Stimulated activated CD4-positive, alpha-beta T cell treated with anti-CD3 and anti-CD28 coated beads, TNF-alpha, amount 100 ng/mL, for 4 hours (primary cell): ENCODE measurements around the gene PAK5.
A peak's percentile ranks its signal among the peaks of the same experiment; 100 is the strongest.

Experiments
- DNase-seq, 3 experiments: peaks; one replicate each; pipeline ENCODE4 v3.0.0-alpha.2; 2020; ENCODE audit warnings: low read depth in 3 of 3

Gene PAK5

GRCh38 chr20:9616833-9617461, 221.9 kb downstream of the PAK5 start:
- DNase-seq, result peak in 2 of 3 experiments; percentile 6 to 7

DNA sequence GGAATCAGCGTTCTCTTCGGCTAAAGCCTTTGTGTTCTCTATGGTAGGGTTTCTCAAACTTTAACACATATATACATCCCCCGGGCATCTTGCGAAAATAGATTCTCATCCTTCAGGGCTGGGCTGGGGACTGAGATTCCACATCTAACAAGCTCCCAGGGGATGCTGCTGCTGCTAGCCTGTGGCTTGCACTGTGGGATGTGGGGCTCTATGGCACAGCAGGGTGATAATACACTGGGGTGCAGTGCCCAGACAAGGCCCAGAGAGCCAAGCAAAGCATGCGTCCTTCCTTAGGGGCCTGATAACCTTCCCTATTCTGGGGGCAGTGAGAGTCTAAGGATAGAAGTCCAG, 222.4 kb downstream of the PAK5 start:
- DNase-seq, result no peak

DNA sequence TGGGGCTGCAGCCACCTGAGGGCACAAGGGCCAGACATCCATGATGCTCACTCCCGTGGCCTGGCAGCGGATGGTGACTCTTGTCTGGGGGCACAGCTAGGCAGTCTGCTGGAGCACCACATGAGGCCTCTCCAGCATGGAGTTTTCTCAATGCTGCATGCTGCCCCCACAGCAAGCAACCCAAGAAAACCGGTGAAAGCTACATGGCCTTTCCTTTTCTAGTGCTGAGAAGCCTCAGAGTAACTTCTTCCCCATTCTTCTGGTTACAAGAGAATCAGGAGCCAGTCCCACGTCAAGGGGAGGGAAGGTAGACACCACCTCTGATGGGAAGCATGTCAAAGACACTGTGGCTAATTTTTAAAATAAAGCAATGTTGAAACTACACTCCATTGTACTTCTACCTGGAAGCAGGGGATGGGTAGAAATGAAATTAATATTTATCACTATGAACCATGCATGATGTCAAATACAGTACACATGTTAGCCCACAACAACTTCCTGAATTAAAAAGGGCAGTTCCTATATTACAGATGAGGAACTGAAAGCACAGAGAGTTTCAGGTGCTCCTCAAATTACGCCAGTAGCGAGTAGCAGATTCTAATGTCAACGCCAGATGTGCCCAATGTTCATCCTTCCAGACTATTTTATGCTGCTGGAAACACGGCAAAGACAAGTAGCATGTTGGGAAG, 223.0 kb downstream of the PAK5 start:
- DNase-seq, result no peak

GRCh38 chr20:9615118-9615517, 223.8 kb downstream of the PAK5 start:
- DNase-seq, result no peak

DNA sequence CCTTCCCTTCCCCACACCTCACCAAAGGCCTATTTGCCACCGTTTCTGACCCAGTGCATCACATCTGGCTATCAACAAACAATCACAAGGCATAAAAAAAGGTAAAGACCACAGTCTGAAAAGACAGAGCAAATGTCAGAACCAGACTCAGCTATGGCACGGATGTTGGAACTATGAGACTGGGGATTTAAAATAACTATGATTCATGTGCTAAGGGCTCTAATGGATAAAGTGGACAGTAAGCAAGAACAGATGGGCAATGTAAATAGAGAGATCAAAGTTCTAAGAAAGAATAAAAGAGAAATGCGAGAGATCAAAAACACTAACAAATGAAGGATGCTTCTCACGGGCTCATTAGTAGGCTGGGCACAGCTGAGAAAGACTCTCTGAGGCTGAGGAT, 225.0 kb downstream of the PAK5 start:
- no peak for DNase-seq

DNA sequence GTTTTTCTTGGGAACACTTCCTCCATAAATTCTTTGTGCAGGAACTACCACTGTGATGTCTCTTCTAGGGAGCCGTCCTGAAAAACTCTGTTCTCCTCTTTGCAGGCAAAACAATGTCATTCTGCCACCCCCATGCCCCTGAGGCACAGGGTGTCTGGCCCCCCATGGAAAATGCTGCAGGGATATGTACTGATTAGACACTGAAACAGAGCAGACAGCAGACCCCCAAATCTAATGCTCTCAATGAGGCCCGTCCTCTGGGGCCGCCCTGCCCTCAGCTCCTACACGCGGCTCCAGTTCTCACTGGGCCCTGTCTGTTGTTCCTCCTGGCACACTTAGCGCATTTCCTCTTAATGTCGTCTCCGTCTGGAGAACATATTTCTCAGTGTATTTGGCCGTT, 227.0 kb downstream of the PAK5 start:
- DNase-seq, result no peak

DNA sequence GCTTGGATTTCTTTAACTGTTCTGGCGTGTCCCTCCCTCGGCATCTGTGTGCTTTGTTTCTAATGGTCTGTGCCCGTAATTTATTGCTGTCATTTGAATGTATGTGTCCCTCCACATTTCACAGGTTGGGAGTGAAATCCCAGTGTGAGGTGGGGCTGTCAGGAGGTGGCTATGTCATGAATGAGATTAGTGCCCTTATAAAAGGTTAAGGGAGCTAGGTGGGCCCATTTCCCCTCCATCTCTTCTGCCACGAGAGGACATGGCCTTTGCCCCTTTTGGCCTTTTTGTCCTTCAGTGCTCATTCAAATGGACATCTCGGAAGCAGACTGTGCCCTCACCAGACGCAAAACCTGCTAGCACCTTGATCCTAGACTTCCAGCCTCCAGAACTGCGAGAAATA, 228.2 kb downstream of the PAK5 start:
- DNase-seq, result no peak

DNA sequence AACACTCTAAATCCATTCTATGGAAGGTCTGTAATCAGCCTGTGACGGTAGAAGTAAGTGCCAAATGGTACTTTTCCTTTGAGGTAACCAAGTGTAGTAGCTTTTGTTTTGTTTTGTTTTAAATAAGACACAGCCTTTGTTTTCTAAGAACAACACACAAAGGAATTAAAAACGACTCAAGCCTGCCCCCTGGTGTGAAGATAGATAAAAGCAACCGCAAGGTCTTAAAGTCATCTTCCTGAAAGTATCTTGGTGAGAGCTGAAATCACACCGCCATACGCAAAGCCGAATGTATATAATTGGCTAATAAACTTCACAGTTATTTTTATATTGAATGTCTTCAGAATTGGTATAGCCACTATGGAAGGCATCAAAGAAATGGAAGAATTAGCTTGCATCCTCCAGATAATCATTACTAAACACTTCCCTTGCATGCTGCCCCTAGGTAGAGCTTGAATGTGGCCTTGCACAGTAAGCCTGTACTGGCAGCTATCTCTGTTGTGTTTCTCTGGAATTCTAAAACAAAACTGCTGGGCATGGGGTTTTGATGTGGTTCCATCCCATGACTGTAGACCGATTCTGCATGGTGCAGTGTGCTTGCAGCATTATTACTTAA, 228.9 kb downstream of the PAK5 start:
- DNase-seq, result no peak

DNA sequence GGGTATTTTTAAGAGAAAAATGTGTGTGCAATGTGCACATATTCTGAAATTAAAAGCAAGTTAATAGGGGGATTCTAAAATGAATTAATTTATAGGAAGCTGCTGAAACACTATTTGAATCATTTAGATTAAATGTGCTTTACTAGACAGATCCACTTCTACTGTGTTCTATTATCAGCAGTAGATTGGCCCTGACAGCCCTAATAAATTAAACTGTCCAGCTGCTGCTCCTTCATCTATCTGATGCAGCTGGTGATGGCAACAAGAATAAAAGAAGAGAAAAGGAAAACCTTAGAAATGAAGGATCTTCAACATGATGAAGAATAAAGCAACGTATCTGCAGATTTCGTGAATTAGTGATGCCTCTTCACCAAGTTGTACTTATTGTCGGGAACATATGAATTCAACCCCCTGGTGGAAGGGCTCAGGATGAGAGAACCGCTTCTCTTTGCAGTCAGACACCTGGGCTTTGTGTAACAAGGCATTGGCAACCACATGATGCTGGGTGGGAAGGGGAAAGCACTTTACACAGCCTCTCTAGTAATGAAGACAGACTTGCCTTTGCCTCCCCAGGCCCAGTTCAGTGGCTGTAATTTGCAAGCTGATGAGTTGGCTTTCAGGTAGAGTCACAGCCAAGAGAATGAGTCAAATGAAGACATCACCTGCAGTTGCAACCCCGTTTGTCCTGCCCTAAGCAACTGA, 230.1 kb downstream of the PAK5 start:
- no peak for DNase-seq

DNA sequence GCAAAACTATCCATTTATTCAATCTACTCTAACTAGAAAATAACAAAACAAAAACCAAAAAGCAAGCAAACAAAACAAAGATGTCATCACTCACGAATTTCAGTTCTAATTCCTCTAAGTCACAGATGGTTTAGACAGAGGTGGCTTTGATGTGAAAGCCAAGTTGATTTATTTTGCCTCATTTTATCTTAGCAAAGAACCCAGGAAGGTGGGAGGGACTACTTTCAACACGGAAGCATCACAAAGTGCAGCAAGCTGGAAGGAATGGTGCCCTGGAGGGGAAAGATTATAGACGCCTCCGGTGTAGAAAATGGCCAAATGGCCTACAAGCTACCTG, 236.1 kb downstream of the PAK5 start:
- no peak for DNase-seq

DNA sequence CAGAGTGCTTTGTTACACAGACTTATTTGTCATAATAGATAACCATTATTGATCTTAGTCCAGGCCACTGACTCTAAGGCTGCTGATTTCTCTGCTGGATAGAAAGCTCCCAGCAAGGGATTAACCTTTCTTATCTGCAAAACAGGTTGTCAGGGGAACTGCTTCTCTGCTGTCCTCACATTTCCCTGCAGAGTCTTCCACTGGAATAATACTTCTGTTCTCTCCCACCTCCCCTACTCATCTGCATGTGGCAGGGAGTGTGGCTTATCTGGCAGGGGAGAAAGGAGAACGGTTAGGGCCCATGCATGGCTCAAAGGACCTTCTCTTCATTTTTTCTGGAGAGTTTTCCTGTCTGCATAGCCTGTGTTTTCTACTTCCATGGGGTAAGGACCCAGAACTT, 238.3 kb downstream of the PAK5 start:
- DNase-seq, result no peak

DNA sequence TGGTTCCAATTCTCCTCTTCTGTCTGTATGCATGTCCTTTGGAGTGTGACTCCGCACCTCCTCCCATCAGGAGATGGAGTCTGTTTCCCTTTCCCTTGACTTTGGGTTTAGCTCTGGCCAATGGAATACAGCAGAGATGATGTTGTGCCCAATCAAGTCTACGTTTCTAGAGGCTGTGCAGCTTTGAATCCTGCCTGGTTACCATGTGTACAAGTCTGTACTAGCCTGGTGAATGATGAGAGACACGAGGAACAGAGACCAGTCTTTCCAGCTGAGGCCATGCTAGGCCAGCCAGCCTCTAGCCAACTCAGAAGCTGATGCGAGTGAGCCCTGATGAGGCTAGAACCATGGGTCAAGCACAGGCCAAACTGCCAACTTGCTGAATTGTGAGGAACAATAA, 241.3 kb downstream of the PAK5 start:
- DNase-seq, result no peak

GRCh38 chr20:9595763-9596162, 243.1 kb downstream of the PAK5 start:
- no peak for DNase-seq

DNA sequence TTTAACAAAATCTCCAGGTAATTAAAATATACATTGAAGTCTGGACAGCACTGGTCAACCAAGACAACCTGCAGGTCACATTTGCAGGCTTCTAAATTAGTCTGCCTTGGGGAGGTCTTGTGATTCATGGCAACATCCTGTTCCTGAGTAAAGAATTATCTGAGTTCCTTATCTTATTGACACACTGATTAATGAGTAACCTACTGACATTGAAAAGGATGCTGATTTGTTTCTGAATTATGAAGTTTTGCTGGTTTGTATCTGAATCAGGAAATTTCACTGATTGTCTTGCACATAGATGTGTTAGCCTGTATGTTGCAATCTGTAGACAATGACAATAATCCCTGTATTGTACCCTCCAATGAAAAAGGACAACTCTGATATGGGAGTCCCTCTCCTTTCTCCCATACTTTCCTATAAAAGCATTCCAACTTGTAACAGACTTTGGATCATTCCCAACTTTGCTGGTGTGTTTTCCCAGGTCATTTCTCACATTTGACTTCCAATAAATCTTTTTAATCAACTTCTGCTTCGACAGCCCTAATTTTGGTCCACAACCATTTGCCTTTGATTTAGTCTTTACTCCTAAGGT, 244.5 kb downstream of the PAK5 start:
- DNase-seq, result no peak

DNA sequence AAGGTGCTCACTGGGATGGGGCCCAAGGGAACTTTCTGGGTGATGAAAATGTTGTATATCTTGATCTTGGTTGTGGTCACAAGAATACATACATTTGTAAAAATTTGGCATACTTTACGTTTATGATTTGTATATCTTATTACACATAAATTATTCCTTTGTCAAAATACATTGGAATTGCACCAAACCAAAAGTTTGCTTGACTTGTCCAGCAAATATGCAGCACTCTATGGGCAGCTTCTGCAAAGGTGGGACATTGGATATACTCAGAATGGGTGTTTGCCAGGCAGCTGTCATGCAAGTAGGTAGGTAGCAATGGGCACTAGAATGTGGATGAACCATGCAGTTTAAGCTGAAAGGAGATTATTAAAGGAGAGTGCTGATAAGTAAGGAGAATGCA, 246.5 kb downstream of the PAK5 start:
- no peak for DNase-seq

- DNase-seq, result no peak
These were observed 247.8 kb downstream of the PAK5 start for GRCh38 chr20:9591080-9591479.

DNA sequence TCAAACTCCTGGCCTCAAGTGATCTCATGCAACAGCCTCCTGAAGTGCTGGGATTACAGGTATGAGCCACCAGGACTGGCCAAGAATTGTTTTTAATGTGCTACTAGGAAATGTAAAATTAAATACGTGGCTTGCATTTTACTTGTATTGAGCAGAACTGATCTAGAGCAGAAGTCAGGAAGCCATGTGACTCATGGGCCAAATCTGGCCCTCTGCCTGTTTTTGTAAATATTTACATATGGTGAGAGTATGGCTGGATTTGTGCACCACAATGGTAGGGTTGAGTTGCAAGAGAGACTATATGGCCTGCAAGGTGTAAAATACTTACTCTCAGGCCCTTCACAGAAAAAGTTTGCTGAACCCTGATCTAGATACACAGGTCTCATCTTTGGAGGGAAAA, 248.7 kb downstream of the PAK5 start:
- no peak for DNase-seq

DNA sequence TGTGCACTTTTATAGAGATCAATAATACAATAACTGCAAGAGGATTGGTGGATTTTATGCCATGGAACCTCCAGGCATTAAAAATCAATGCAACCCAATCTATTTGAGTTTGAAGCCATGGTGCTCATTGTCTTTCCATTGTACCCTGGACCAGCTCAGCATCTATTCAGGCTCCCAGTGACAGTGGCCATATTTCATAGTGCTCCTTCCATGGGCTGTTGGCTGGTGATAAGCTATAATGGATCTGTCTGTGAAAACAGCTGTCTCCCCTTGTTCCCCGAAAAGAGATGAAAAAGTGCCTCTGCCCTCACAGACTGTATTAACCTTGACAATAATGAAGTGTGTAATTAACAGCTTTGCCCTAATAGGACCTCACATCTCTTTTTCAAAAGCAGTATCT, 250.2 kb downstream of the PAK5 start:
- no peak for DNase-seq

GRCh38 chr20:9583151-9583550, 255.7 kb downstream of the PAK5 start:
- no peak for DNase-seq

DNA sequence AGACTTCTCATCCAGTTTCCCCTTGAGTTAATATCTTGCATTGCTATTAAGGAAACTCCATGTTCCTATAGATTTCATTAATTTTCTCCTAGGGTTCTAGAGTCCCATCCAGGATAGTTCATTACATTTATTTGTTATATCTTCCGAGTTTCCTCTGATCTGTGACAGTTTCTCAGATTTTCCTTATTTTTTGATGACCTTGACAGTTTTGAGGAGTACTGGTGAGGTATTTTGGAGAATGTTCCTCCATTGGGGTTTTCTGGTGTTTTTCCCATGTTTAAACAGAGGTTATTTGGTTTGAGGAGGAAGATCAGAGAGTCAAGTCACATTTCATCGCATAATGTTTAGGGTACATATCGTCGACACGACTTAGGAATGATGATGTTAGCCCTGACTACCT, 256.7 kb downstream of the PAK5 start:
- DNase-seq, result no peak

- DNase-seq, result no peak
These were observed 257.4 kb downstream of the PAK5 start for GRCh38 chr20:9581509-9581908.

DNA sequence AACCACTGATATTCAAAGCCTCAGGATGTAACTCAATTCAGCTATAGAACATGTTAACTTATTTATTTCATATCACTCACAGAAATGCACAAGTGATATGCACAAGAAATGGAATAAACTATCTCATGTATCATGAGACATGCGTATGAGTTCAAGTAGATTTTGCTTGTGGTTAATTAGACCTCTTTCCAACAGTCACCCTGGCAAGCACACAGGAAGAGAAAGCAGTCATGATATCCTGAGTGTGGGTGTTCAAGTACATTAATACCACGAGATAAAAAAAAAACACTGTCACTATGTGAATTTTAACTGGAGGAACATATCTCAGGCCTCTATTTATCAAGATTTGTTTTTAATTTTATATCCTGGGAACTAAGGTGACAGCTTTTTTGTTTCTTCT, 260.3 kb downstream of the PAK5 start:
- DNase-seq, result no peak

DNA sequence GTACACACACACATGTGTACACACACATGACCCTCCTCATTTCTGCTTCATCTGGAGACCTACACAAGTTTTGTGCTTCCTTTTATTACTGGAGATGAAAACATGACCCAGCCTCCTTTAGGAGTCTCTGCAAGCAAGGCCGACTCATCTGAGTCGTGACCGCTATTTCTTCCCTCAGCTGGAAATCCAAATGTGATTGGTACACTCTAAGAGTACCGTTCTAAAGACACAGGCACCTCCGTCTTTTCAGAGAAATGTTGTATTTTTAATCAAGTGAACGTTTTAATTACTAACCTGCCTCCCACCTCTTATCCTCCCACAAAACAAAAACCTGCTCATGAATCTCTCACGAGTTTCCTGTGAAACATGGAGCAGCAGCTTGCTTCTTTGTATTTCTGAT, 261.5 kb downstream of the PAK5 start:
- DNase-seq, result no peak
